IMR-90 (cell line): Measurements from ENCODE around the gene GADL1. TPM values are rescaled to one million over a fixed set of nuclear protein-coding genes. Genes with fewer than 3 reads are reported as not detected.
A peak's percentile ranks its signal among the peaks of the same experiment; 100 is the strongest.

ENCODE experiments used
- ATAC-seq: fragments of 200-7000 bp; cut with Tn5 transposase; 2 replicates; pipeline ENCODE4 v1.9.1; 2020; ENCODE audit warnings: low read depth, mild to moderate bottlenecking, moderate library complexity
- BruUV-seq: library from RNA; stranded (reverse); fragments of 400-500 nt; replicated peaks from 2 replicates; lab custom pipeline; 2021; lab: Mats Ljungman, UMichigan
- CTCF ChIA-PET: fragments of 300-600 bp; formaldehyde crosslinking; extraction: SDS; loops from one replicate; lab custom pipeline; 2021; ENCODE audit warnings: antibody characterized with exemption; lab: Yijun Ruan, JAX
- POLR2A ChIA-PET: fragments of 300-600 bp; sonication (Branson Sonifier 250); formaldehyde crosslinking; loops from one replicate; lab custom pipeline; 2022; ENCODE audit warnings: antibody characterized with exemption; ENCODE audit not compliant: unreplicated experiment; lab: Charles Lee
- DNase-seq: peaks from one replicate; pipeline ENCODE4 v3.0.0; 2013
- H2AFZ ChIP-seq: replicated peaks from 2 replicates; pipeline ENCODE3; 2013; ENCODE audit warnings: low read length, mild to moderate bottlenecking; ENCODE audit not compliant: poor library complexity
- H2AK5ac ChIP-seq: 2 replicates; pipeline ENCODE4 v1.6.1; 2013; ENCODE audit warnings: low read depth, low read length, inconsistent platforms
- H2AK9ac ChIP-seq: replicated peaks from 2 replicates; pipeline ENCODE3; 2013; ENCODE audit warnings: mild to moderate bottlenecking, low read depth, low read length, moderate library complexity; ENCODE audit not compliant: poor library complexity
- H2BK120ac ChIP-seq: 2 replicates; pipeline ENCODE4 v1.6.1; 2013; ENCODE audit warnings: low read depth, low read length, inconsistent platforms
- H2BK15ac ChIP-seq: 3 replicates; pipeline ENCODE4 v1.6.1; 2013; ENCODE audit warnings: low read depth, low read length, inconsistent platforms
- H2BK20ac ChIP-seq: 2 replicates; pipeline ENCODE4 v1.6.1; 2013; ENCODE audit warnings: low read depth, mild to moderate bottlenecking, inconsistent platforms, low read length, moderate library complexity
- H2BK5ac ChIP-seq: 2 replicates; pipeline ENCODE4 v1.6.1; 2013; ENCODE audit warnings: mild to moderate bottlenecking, low read depth, low read length, inconsistent platforms; ENCODE audit not compliant: poor library complexity, severe bottlenecking
- H3K14ac ChIP-seq: replicated peaks from 2 replicates; pipeline ENCODE4 v1.6.1; 2013; ENCODE audit warnings: low read depth, low read length, inconsistent platforms
- H3K18ac ChIP-seq: 2 replicates; pipeline ENCODE4 v1.6.1; 2013; ENCODE audit warnings: low read depth, low read length, control low read depth
- H3K23ac ChIP-seq: 2 replicates; pipeline ENCODE4 v1.6.1; 2013; ENCODE audit warnings: low read depth, low read length, inconsistent platforms
- H3K27ac ChIP-seq: 2 replicates; pipeline ENCODE4 v1.5.1; 2013; ENCODE audit warnings: mild to moderate bottlenecking, control low read depth, low read length; ENCODE audit not compliant: insufficient read depth
- H3K27me3 ChIP-seq: 2 replicates; pipeline ENCODE4 v1.6.1; 2013; ENCODE audit warnings: low read length; ENCODE audit not compliant: control insufficient read depth, insufficient read depth
- H3K36me3 ChIP-seq: 2 replicates; pipeline ENCODE4 v1.6.1; 2013; ENCODE audit warnings: low read length, mixed read lengths; ENCODE audit not compliant: control insufficient read depth, insufficient read depth
- H3K4ac ChIP-seq: 2 replicates; pipeline ENCODE4 v1.6.1; 2013; ENCODE audit warnings: low read depth, low read length, inconsistent platforms
- H3K4me1 ChIP-seq: 2 replicates; pipeline ENCODE4 v1.6.1; 2013; ENCODE audit warnings: low read length, mixed read lengths; ENCODE audit not compliant: control insufficient read depth, insufficient read depth
- H3K4me2 ChIP-seq: 2 replicates; pipeline ENCODE4 v1.6.1; 2013; ENCODE audit warnings: low read depth, mild to moderate bottlenecking, control low read depth, low read length, moderate library complexity
- H3K4me3 ChIP-seq: 2 replicates; pipeline ENCODE4 v1.5.1; 2013; ENCODE audit warnings: low read depth, mild to moderate bottlenecking, control low read depth, low read length, moderate library complexity; ENCODE audit not compliant: insufficient read depth
- H3K56ac ChIP-seq: 2 replicates; pipeline ENCODE4 v1.6.1; 2013; ENCODE audit warnings: low read length, inconsistent platforms; ENCODE audit not compliant: insufficient read depth; ENCODE audit errors: extremely low read depth
- H3K79me1 ChIP-seq, 2 experiments: 2 replicates each; pipeline ENCODE4 v1.6.1; 2013; ENCODE audit warnings: low read length in 2 of 2, inconsistent platforms in 1 of 2, low read depth in 1 of 2
- H3K9ac ChIP-seq: 2 replicates; pipeline ENCODE4 v1.6.1; 2013; ENCODE audit warnings: low read depth, low read length, control low read depth
- H3K9me1 ChIP-seq: 2 replicates; pipeline ENCODE4 v1.6.1; 2013; ENCODE audit warnings: low read length, inconsistent platforms; ENCODE audit not compliant: insufficient read depth
- H3K9me3 ChIP-seq: 2 replicates; pipeline ENCODE4 v1.6.1; 2013; ENCODE audit warnings: low read length; ENCODE audit not compliant: control insufficient read depth, insufficient read depth
- H4K20me1 ChIP-seq: 2 replicates; pipeline ENCODE4 v1.6.1; 2013; ENCODE audit warnings: low read length, inconsistent platforms; ENCODE audit not compliant: insufficient read depth
- H4K5ac ChIP-seq: 2 replicates; pipeline ENCODE4 v1.6.1; 2013; ENCODE audit warnings: mild to moderate bottlenecking, low read depth, low read length, control low read depth
- H4K8ac ChIP-seq, 2 experiments: 2 replicates each; pipeline ENCODE4 v1.6.1; 2013; ENCODE audit warnings: low read depth in 2 of 2, low read length in 2 of 2, control low read depth in 1 of 2, inconsistent platforms in 1 of 2
- H4K91ac ChIP-seq: 2 replicates; pipeline ENCODE4 v1.6.1; 2013; ENCODE audit warnings: low read depth, low read length, inconsistent platforms; ENCODE audit not compliant: insufficient read depth
- BHLHE40 ChIP-seq: fragments of 150-350 bp; IDR thresholded peaks from 2 replicates; pipeline ENCODE4 v1.6.1; 2016; ENCODE audit warnings: mild to moderate bottlenecking, low read depth, low read length
- CEBPB ChIP-seq: IDR thresholded peaks from 2 replicates; pipeline ENCODE4 v1.6.1; 2012; ENCODE audit warnings: low read depth, low read length, improper control_type of control experiment
- CHD1 ChIP-seq: IDR thresholded peaks from 2 replicates; pipeline ENCODE4 v1.6.1; 2012; ENCODE audit warnings: low read depth, low read length, improper control_type of control experiment
- CTCF ChIP-seq: conservative IDR thresholded peaks from 2 replicates; pipeline ENCODE4 v1.5.1; 2012; ENCODE audit warnings: mild to moderate bottlenecking, low read depth, low read length, improper control_type of control experiment
- FOS ChIP-seq: fragments of 150-350 bp; IDR thresholded peaks from 2 replicates; pipeline ENCODE4 v1.6.1; 2016; ENCODE audit warnings: low read depth, low read length
- MAFK ChIP-seq: IDR thresholded peaks from 2 replicates; pipeline ENCODE4 v1.6.1; 2012; ENCODE audit warnings: low read depth, low read length, improper control_type of control experiment
- MAZ ChIP-seq: IDR thresholded peaks from 2 replicates; pipeline ENCODE4 v1.6.1; 2012; ENCODE audit warnings: low read depth, mild to moderate bottlenecking, low read length, improper control_type of control experiment, moderate library complexity, borderline replicate concordance
- MXI1 ChIP-seq: IDR thresholded peaks from 2 replicates; pipeline ENCODE4 v1.6.1; 2012; ENCODE audit warnings: low read depth, mild to moderate bottlenecking, low read length, moderate library complexity, borderline replicate concordance
- POLR2A ChIP-seq: IDR thresholded peaks from 2 replicates; pipeline ENCODE4 v1.6.1; 2012; ENCODE audit warnings: mild to moderate bottlenecking, low read depth, low read length
- RAD21 ChIP-seq: IDR thresholded peaks from 2 replicates; pipeline ENCODE4 v1.6.1; 2012; ENCODE audit warnings: low read length, improper control_type of control experiment
- RCOR1 ChIP-seq: IDR thresholded peaks from 2 replicates; pipeline ENCODE4 v1.6.1; 2012; ENCODE audit warnings: mild to moderate bottlenecking, low read length, improper control_type of control experiment; ENCODE audit not compliant: insufficient replicate concordance
- RFX5 ChIP-seq: IDR thresholded peaks from 2 replicates; pipeline ENCODE4 v1.8.0; 2012; ENCODE audit warnings: low read depth, mild to moderate bottlenecking, low read length, moderate library complexity
- USF2 ChIP-seq: fragments of 150-350 bp; IDR thresholded peaks from 2 replicates; pipeline ENCODE4 v1.6.1; 2017; ENCODE audit warnings: mild to moderate bottlenecking, antibody characterized with exemption, low read length, low read depth
- WGBS, 2 experiments: methylation state at CpG; one replicate each; pipeline versions ENCODE4 v1.1.5 to v1.1.7; 2013; ENCODE audit warnings: missing lambda C conversion rate in 2 of 2; ENCODE audit not compliant: insufficient read length in 1 of 2; ENCODE audit errors: extremely low coverage in 2 of 2; 5-methylcytosine and 5-hydroxymethylcytosine counted together
- dilution Hi-C: fragments of 300-500 bp; cut with HindIII; formaldehyde crosslinking; loops from one replicate; pipeline ENCODE4 v1.14.3; 2018; ENCODE audit warnings: low sequenced_read_pairs; ENCODE audit not compliant: unreplicated experiment
- in situ Hi-C: fragments of 300-500 bp; cut with MboI; formaldehyde crosslinking; loops from 3 replicates; pipeline ENCODE4 v1.14.3; 2019; ENCODE audit warnings: low sequenced_read_pairs, inconsistent platforms, mixed read lengths
- intact Hi-C: fragments of 100-400 bp; cut with micrococcal nuclease; formaldehyde crosslinking; loops from 2 replicates; pipeline ENCODE4 v1.10.0; 2022
- polyA plus RNA-seq, 3 experiments: library from polyadenylated mRNA; depleted of rRNA; stranded (reverse); fragments of >200 nt; gene quantifications; 2 replicates each; pipeline ENCODE4 v1.2.3, GENCODE V29; 2012; ENCODE audit warnings: low replicate concordance in 1 of 3
- total RNA-seq: library from RNA; depleted of rRNA; stranded (reverse); fragments of >200 nt; gene quantifications from 2 replicates; pipeline ENCODE4 v1.2.3, GENCODE V29; 2012

GADL1 gene
- total and polyA plus RNA-seq, 2 of the 4 experiments (the other 2 are of a cell fraction): not detected

- Histone ChIP-seq H3K79me1 (no peaks in the 10 kb centered on the region), H4K91ac (no peak overlapping the region), H2BK15ac (no peak overlapping the region), H3K9me3 (no peaks in the 10 kb centered on the region), H3K23ac (no peak overlapping the region), H3K9me1 (no peaks in the 10 kb centered on the region), H4K5ac (no peak overlapping the region), H3K4me3 (no peak overlapping the region), H3K27me3 (no peaks in the 10 kb centered on the region; the same call in 1 of the 2 replicates), H2BK20ac (no peak overlapping the region), H4K20me1 (no peaks in the 10 kb centered on the region), H3K27ac (no peak overlapping the region), H3K4me1 (0 out of 2 replicates have a peak, but pooled peaks cover 2% of the 10 kb centered on the region), H3K18ac (no peak overlapping the region), H2BK120ac (no peak overlapping the region), H3K36me3 (no peaks in the 10 kb centered on the region), H3K4me2 (no peak overlapping the region), H2AK5ac (no peak overlapping the region), H3K4ac (no peak overlapping the region), H2BK5ac (no peak overlapping the region), H3K56ac (no peak overlapping the region), H2AFZ (no peak overlapping the region), H4K8ac (no peak overlapping the region), H3K14ac (no peak overlapping the region), H2AK9ac (no peak overlapping the region), H3K9ac (no peak overlapping the region)
- TF ChIP-seq USF2 (no peak), RAD21 (no peak), RCOR1 (peak; percentile 57), MXI1 (no peak), BHLHE40 (peak; percentile 95), MAZ (no peak), RFX5 (no peak), POLR2A (no peak), FOS (peak; percentile 59), CEBPB (no peak), CTCF (no peak), CHD1 (no peak), MAFK (no peak)
- POLR2A ChIA-PET: interaction anchor here (0.6 kb wide), 1 partner anchor 51 kb away, joined by 4 read pairs; no protein-coding TSS in a partner anchor
- CTCF ChIA-PET: interaction anchor here (1.0 to 2.0 kb wide), 4 partner anchors 11 to 757 kb away, joined by 3 to 7 read pairs (median 4); no protein-coding TSS in a partner anchor
- no CpG with 5 or more reads among the region's 3 CpGs for WGBS, 2 experiments
- intact Hi-C loops (loop anchor here (5.0 kb wide), 1 partner anchor 762 kb away; the partner anchor contains the start of gene STT3B), dilution Hi-C loops (no loop called here), in situ Hi-C loops (no loop called here)
- no TSS peak for BruUV-seq
- ATAC-seq (peak; percentile 99), DNase-seq (peak; percentile 90)
Observed at GRCh38 chr3:30770387-30770786, 124.1 kb downstream of the GADL1 start.
